HG03432 (cell line): Measurements from ENCODE around the gene FGFRL1.
A peak's percentile ranks its signal among the peaks of the same experiment; 100 is the strongest.

Source experiments
- ATAC-seq: cut with Tn5 transposase; IDR thresholded peaks from one replicate; pipeline ENCODE4 v1.9.1; 2021; ENCODE audit warnings: mild to moderate bottlenecking, moderate library complexity; ENCODE audit not compliant: unreplicated experiment

The FGFRL1 gene

GRCh38 chr4:1062419-1062818 lies 51.0 kb downstream of the FGFRL1 start:
- ATAC-seq, result no peak

GRCh38 chr4:1065732-1066131 lies 54.3 kb downstream of the FGFRL1 start:
- ATAC-seq, result no peak

DNA sequence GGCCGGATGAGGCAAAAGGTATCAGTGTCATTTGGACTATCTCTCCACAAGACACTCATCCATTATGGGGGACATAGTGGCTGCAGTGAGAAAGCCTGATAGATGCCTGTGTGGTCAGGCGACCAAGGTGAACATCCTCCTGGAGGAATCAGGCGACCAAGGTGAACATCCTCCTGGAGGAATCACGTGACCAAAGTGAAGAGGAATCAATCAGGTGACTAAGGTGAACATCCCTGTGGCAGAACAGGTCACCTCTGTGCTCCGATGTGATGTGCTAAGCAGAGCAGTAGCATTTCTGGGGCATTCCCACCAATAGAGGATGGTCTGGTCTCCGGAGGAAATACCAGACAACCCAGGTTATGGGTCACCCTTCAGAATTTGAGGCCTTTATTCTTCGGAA lies 58.0 kb downstream of the FGFRL1 start:
- no peak for ATAC-seq

- ATAC-seq, result peak; percentile 48
These were observed 61.5 kb downstream of the FGFRL1 start for GRCh38 chr4:1072830-1073446.

GRCh38 chr4:1074077-1074476 lies 62.7 kb downstream of the FGFRL1 start:
- no peak for ATAC-seq

DNA sequence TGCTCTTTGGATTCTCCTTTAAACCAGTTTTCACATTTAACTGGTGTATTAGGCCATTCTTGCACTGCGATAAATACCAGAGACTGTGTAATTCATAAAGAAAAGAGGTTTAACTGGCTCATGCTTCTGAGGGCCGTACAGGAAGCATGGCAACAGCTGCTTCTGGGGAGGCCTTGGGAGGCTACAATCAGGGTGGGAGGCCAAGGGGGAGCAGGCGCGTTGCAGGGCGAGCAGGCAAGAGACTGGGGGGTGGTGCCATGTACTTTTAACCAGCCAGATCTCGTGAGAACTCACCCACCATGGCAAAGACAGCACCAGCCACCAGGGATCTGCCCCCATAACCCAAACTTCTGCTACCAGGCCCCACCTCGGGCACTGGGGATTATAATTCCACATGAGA lies 63.8 kb downstream of the FGFRL1 start:
- no peak for ATAC-seq

DNA sequence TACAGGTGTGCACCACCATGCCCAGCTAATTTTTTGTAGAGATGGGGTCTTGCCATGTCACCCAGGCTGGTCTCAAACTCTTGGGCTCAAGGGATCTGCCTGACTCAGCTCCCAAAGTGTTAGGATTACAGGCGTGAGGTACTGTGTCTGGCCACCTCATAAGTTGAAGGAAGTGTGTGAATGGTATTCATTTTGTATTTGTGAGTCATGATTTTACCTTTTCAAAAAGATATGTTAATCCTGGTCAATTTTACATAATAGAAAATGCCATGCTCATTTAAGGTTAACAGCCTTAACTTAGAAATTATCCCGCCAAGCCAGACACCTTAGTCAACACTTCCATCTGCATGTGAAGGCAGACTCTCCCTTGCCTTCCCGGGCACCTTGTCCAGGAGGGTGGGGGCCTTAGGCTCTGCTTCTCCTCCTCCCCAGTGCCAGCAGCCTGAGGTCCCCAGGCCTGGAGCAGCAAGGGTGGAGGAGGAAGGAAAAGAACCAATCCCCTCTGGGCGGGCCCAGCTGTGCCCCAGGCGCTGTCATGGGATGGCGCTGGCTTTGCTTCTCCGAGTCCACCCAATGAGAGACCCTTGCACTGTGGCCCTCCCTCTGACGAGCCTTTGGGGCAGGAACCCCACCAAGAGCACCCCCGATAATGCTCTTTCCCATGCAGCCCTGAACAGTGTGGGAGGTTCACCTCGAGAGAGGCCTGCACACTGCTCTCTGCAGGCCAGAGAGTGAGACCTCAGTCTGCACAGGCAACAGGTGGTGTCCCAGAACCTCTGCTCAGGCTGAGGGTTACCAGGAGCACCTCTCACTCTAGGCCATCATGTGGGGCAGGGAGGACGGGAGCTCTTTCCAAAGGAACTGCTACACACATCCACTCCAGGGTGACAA lies 64.6 kb downstream of the FGFRL1 start:
- ATAC-seq, result no peak
